Endothelial cell of umbilical vein (primary cell): ENCODE results near the gene GSTA5. TPM values are rescaled to one million over a fixed set of nuclear protein-coding genes. Genes with fewer than 3 reads are reported as not detected.

Source experiments
- BruUV-seq: library from RNA; stranded (reverse); fragments of 400-500 nt; replicated peaks from 2 replicates; lab custom pipeline; 2021; lab: Mats Ljungman, UMichigan
- CTCF ChIA-PET: fragments of 300-600, 350-600 bp; sonication (Branson Sonifier 250); formaldehyde crosslinking; loops from one replicate; lab custom pipeline; 2021; ENCODE audit warnings: antibody characterized with exemption, inconsistent platforms; lab: Charles Lee
- POLR2A ChIA-PET: fragments of 300-600, 350-600 bp; sonication (Branson Sonifier 250); formaldehyde crosslinking; loops from one replicate; lab custom pipeline; 2021; ENCODE audit warnings: antibody characterized with exemption, inconsistent platforms; lab: Charles Lee
- DNase-seq: peaks from one replicate; pipeline ENCODE4 v3.0.0-alpha.2; 2011; ENCODE audit warnings: low read depth, low spot score
- FAIRE-seq: peaks from 2 replicates; lab custom pipeline; 2011; peaks lifted over from hg19 to GRCh38; lab: Jason Lieb, UNC
- H2AFZ ChIP-seq: 2 replicates; pipeline ENCODE4 v1.6.0; 2012; ENCODE audit warnings: low read depth, low read length, control low read depth, inconsistent platforms
- H3K27ac ChIP-seq: 2 replicates; pipeline ENCODE4 v1.5.1; 2011; ENCODE audit warnings: low read depth, mild to moderate bottlenecking, control low read depth, low read length, moderate library complexity; ENCODE audit not compliant: insufficient read depth
- H3K27me3 ChIP-seq, 2 experiments: 2 replicates each; pipeline versions ENCODE4 v1.6.0 to v1.6.1; 2011; ENCODE audit warnings: low read length in 2 of 2, mixed read lengths in 1 of 2; ENCODE audit not compliant: control insufficient read depth in 2 of 2, insufficient read depth in 2 of 2
- H3K36me3 ChIP-seq, 2 experiments: 2 replicates in 1 of 2; 3 replicates in 1 of 2; pipeline ENCODE4 v1.5.1; 2011; ENCODE audit warnings: low read length in 2 of 2, mild to moderate bottlenecking in 1 of 2, moderate library complexity in 1 of 2; ENCODE audit not compliant: control insufficient read depth in 2 of 2, insufficient read depth in 2 of 2; ENCODE audit errors: extremely low read depth in 1 of 2
- H3K4me1 ChIP-seq: 3 replicates; pipeline ENCODE4 v1.5.1; 2011; ENCODE audit warnings: mild to moderate bottlenecking, low read length; ENCODE audit not compliant: control insufficient read depth, insufficient read depth; ENCODE audit errors: extremely low read depth
- H3K4me2 ChIP-seq: 2 replicates; pipeline ENCODE4 v1.6.1; 2011; ENCODE audit warnings: low read length, control low read depth, mixed read lengths; ENCODE audit not compliant: insufficient read depth
- H3K4me3 ChIP-seq, 3 experiments: fragments of 200-600 bp in 1 of 3; sonication (generic), shearing (Covaris generic) in 1 of 3; replicated peaks in 1 of 3; 2 replicates each; pipeline ENCODE4 v1.5.1; 2011 to 2016; ENCODE audit warnings: control low read depth in 3 of 3, low read length in 3 of 3, mild to moderate bottlenecking in 2 of 3, inconsistent platforms in 1 of 3, low read depth in 1 of 3, moderate library complexity in 1 of 3; ENCODE audit not compliant: insufficient read depth in 1 of 3
- H3K79me2 ChIP-seq: 2 replicates; pipeline ENCODE4 v1.6.0; 2012; ENCODE audit warnings: low read length, inconsistent platforms; ENCODE audit not compliant: control insufficient read depth, insufficient read depth
- H3K9ac ChIP-seq: replicated peaks from 2 replicates; pipeline ENCODE3; 2011; ENCODE audit warnings: low read length, control low read depth; ENCODE audit not compliant: insufficient read depth; ENCODE audit errors: extremely low read depth
- H3K9me1 ChIP-seq: replicated peaks from 3 replicates; pipeline ENCODE4 v1.6.0; 2011; ENCODE audit warnings: mild to moderate bottlenecking, low read length; ENCODE audit not compliant: control insufficient read depth, insufficient read depth; ENCODE audit errors: extremely low read depth
- H3K9me3 ChIP-seq: replicated peaks from 2 replicates; pipeline ENCODE4 v1.5.1; 2012; ENCODE audit warnings: low read length, inconsistent platforms; ENCODE audit not compliant: control insufficient read depth, insufficient read depth
- H4K20me1 ChIP-seq: replicated peaks from 2 replicates; pipeline ENCODE3; 2011; ENCODE audit warnings: mild to moderate bottlenecking, low read length; ENCODE audit not compliant: control insufficient read depth, insufficient read depth; ENCODE audit errors: extremely low read depth
- CTCF ChIP-seq, 2 donors: IDR thresholded peaks; 1 replicate in 1 of 2; 2 replicates in 1 of 2; pipeline ENCODE4 v1.5.1; 2011; ENCODE audit warnings: low read length in 2 of 2, mild to moderate bottlenecking in 2 of 2, moderate library complexity in 2 of 2, control low read depth in 1 of 2, inconsistent platforms in 1 of 2, low read depth in 1 of 2; ENCODE audit not compliant: insufficient read depth in 1 of 2; ENCODE audit errors: extremely low read depth in 1 of 2
- EZH2 ChIP-seq: IDR thresholded peaks from 2 replicates; pipeline ENCODE4 v1.6.1; 2012; ENCODE audit warnings: borderline replicate concordance, low read depth, mild to moderate bottlenecking, moderate library complexity, low read length, inconsistent platforms; ENCODE audit not compliant: severe bottlenecking
- FOS ChIP-seq: IDR thresholded peaks from 2 replicates; pipeline ENCODE4 v1.6.1; 2011; ENCODE audit warnings: mild to moderate bottlenecking, low read length, moderate library complexity, borderline replicate concordance; ENCODE audit not compliant: insufficient read depth
- GATA2 ChIP-seq: IDR thresholded peaks from 2 replicates; pipeline ENCODE4 v1.7.0; 2011; ENCODE audit warnings: low read depth, mild to moderate bottlenecking, moderate library complexity, mixed read lengths, low read length; ENCODE audit not compliant: insufficient read length, insufficient read depth
- JUN ChIP-seq: IDR thresholded peaks from 2 replicates; pipeline ENCODE4 v1.6.1; 2011; ENCODE audit warnings: borderline replicate concordance, low read depth; ENCODE audit not compliant: insufficient read length, insufficient read depth
- MYC ChIP-seq: IDR thresholded peaks from one replicate; pipeline ENCODE4 v1.6.1; 2011; ENCODE audit warnings: mild to moderate bottlenecking, low read depth, low read length
- POLR2A ChIP-seq: IDR thresholded peaks from 2 replicates; pipeline ENCODE4 v1.6.1; 2012; ENCODE audit warnings: low read depth, mild to moderate bottlenecking, control low read depth, low read length
- POLR2AphosphoS5 ChIP-seq: IDR thresholded peaks from 2 replicates; pipeline ENCODE4 v1.6.1; 2012; ENCODE audit warnings: low read depth, mild to moderate bottlenecking, control low read depth, low read length, moderate library complexity; ENCODE audit not compliant: insufficient read depth
- dilution Hi-C: fragments of 300-500 bp; cut with MboI; formaldehyde crosslinking; loops from one replicate; pipeline ENCODE4 v1.15.0; 2019; ENCODE audit warnings: low sequenced_read_pairs; ENCODE audit not compliant: extremely low pct_ligation_motif_present
- intact Hi-C: fragments of 100-400 bp; cut with micrococcal nuclease; formaldehyde crosslinking; loops from one replicate; pipeline ENCODE4 v1.10.0; 2022
- polyA plus RNA-seq, 4 experiments: library from polyadenylated mRNA; depleted of rRNA in 3 of 4; stranded (reverse) in 3 of 4; unstranded in 1 of 4; fragments of >200 nt; gene quantifications; 2 replicates each; pipeline versions ENCODE4 v1.2.1 to v1.2.3, GENCODE V29; 2011 to 2012; ENCODE audit warnings: missing spikeins in 1 of 4
- total RNA-seq: library from RNA; stranded (reverse); gene quantifications from 2 replicates; pipeline ENCODE4 v1.2.3, GENCODE V29; 2021
- TF ChIP-seq, protein P1 (sequence below): IDR thresholded peaks from 2 replicates; pipeline ENCODE4 v1.6.1; 2011; ENCODE audit not compliant: insufficient read depth, insufficient read length

The GSTA5 gene
- total and polyA plus RNA-seq, 2 donors (not counting 3 experiments of a cell fraction or from before 2014, with no cell fraction given): not detected

GRCh38 chr6:52876056-52876787 lies 35.6 kb upstream of the GSTA5 start:
- POLR2A ChIA-PET: no interaction called here
- Histone ChIP-seq H4K20me1 (no peaks in the 10 kb centered on the region), H3K4me1 (no peaks in the 10 kb centered on the region), H2AFZ (no peak overlapping the region), H3K36me3 (no peaks in the 10 kb centered on the region), H3K27ac (no peak overlapping the region), H3K9me1 (no peaks in the 10 kb centered on the region), H3K4me2 (no peak overlapping the region), H3K4me3 (no peak overlapping the region), H3K79me2 (no peaks in the 10 kb centered on the region), H3K27me3 (peaks cover 0 to 3% of the 10 kb centered on the region in 2 experiments), H3K9ac (no peak overlapping the region), H3K9me3 (no peaks in the 10 kb centered on the region)
- dilution Hi-C loops (no loop called here), intact Hi-C loops (no loop called here)
- BruUV-seq: no TSS peak
- FAIRE-seq: no peak
- CTCF ChIA-PET: interaction anchor here (1.2 kb wide), 2 partner anchors 10 to 11 kb away, joined by 3 read pairs; no protein-coding TSS in a partner anchor
- no peak for TF ChIP-seq CTCF (IDR thresholded peaks at IDR 0.05; ENCODE audit: extremely low read depth in 1 of 2, insufficient read depth in 1 of 2, low read depth in 1 of 2, low read length in 2 of 2)
- TF ChIP-seq POLR2AphosphoS5: no peak
- no peak for TF ChIP-seq EZH2
- no peak for TF ChIP-seq GATA2
- TF ChIP-seq, protein P1, sequence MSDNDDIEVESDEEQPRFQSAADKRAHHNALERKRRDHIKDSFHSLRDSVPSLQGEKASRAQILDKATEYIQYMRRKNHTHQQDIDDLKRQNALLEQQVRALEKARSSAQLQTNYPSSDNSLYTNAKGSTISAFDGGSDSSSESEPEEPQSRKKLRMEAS: no peak
- TF ChIP-seq MYC: no peak
- TF ChIP-seq FOS: no peak
- TF ChIP-seq POLR2A: no peak
- TF ChIP-seq JUN: no peak
- no peak for DNase-seq
